B cell (primary cell): ENCODE measurements around the gene PIK3CD. TPM values are rescaled to one million over a fixed set of nuclear protein-coding genes. Genes with fewer than 3 reads are reported as not detected.

ENCODE experiments used
- ATAC-seq: fragments of 200-7000 bp; cut with Tn5 transposase; one replicate; pipeline ENCODE4 v1.10.0; 2021; ENCODE audit warnings: low read depth, mild to moderate bottlenecking, moderate number of reproducible peaks, moderate library complexity
- CTCF ChIA-PET: fragments of 350-600 bp; sonication (Branson Sonifier 250); formaldehyde crosslinking; loops from one replicate; lab custom pipeline; 2021; ENCODE audit warnings: antibody characterized with exemption, inconsistent platforms; lab: Charles Lee
- POLR2A ChIA-PET: fragments of 350-600 bp; sonication (Branson Sonifier 250); formaldehyde crosslinking; loops from one replicate; lab custom pipeline; 2021; ENCODE audit warnings: antibody characterized with exemption; lab: Charles Lee
- DNase-seq: peaks from one replicate; pipeline ENCODE4 v3.0.0; 2013
- H2AFZ ChIP-seq: 2 replicates; pipeline ENCODE4 v1.6.1; 2012; ENCODE audit warnings: mild to moderate bottlenecking, low read depth, low read length; ENCODE audit not compliant: insufficient read depth, poor library complexity, severe bottlenecking
- H3K27ac ChIP-seq, 2 donors: 1 replicate in 1 of 2; 2 replicates in 1 of 2; pipeline ENCODE4 v1.5.1; 2012 to 2013; ENCODE audit warnings: low read length in 2 of 2, mild to moderate bottlenecking in 2 of 2, moderate library complexity in 1 of 2
- H3K27me3 ChIP-seq, 4 experiments: fragments of 200-600 bp in 1 of 4; sonication (generic) in 1 of 4; replicated peaks in 1 of 4; 1 replicate in 2 of 4; 2 replicates in 2 of 4; pipeline versions ENCODE4 v1.6.1 to v1.7.0; 2013 to 2016; ENCODE audit warnings: low read length in 3 of 4, mild to moderate bottlenecking in 2 of 4, mixed read lengths in 1 of 4, moderate library complexity in 1 of 4; ENCODE audit not compliant: insufficient read depth in 4 of 4, control insufficient read depth in 3 of 4; ENCODE audit errors: control extremely low read depth in 1 of 4
- H3K36me3 ChIP-seq, 2 experiments: replicated peaks in 1 of 2; 1 replicate in 1 of 2; 2 replicates in 1 of 2; pipeline versions ENCODE4 v1.6.1 to v1.7.1; 2013; ENCODE audit warnings: low read length in 1 of 2; ENCODE audit not compliant: insufficient read depth in 2 of 2, control insufficient read depth in 1 of 2; ENCODE audit errors: control extremely low read depth in 1 of 2, extremely low read depth in 1 of 2
- H3K4me1 ChIP-seq, 2 donors: fragments of 200-600 bp in 1 of 2; sonication (generic) in 1 of 2; 1 replicate in 1 of 2; 2 replicates in 1 of 2; pipeline versions ENCODE4 v1.5.1 to v1.6.1; 2013 to 2017; ENCODE audit warnings: low read length in 2 of 2; ENCODE audit not compliant: control insufficient read depth in 2 of 2, insufficient read depth in 2 of 2
- H3K4me2 ChIP-seq: replicated peaks from 2 replicates; pipeline ENCODE3; 2012; ENCODE audit warnings: mild to moderate bottlenecking, low read depth, low read length; ENCODE audit not compliant: poor library complexity, severe bottlenecking
- H3K4me3 ChIP-seq, 5 experiments: fragments of 200-600 bp in 1 of 5; sonication (generic) in 1 of 5; 1 replicate in 3 of 5; 2 replicates in 2 of 5; pipeline versions ENCODE4 v1.5.1 to v1.7.0; 2011 to 2016; ENCODE audit warnings: low read length in 4 of 5, mild to moderate bottlenecking in 4 of 5, low read depth in 2 of 5, control low read depth in 1 of 5, moderate library complexity in 1 of 5; ENCODE audit not compliant: insufficient read depth in 1 of 5; ENCODE audit errors: control extremely low read depth in 1 of 5, extremely low read depth in 1 of 5
- H3K79me2 ChIP-seq: fragments of 200-600 bp; sonication (generic); one replicate; pipeline ENCODE4 v1.6.0; 2016; ENCODE audit warnings: low read length; ENCODE audit not compliant: control insufficient read depth, insufficient read depth
- H3K9ac ChIP-seq: fragments of 200-600 bp; sonication (generic); 2 replicates; pipeline ENCODE4 v1.6.1; 2017; ENCODE audit warnings: mild to moderate bottlenecking, low read length, moderate library complexity
- H3K9me3 ChIP-seq, 3 donors: one replicate each; pipeline versions ENCODE4 v1.6.1 to v1.7.1; 2013; ENCODE audit warnings: low read length in 2 of 3; ENCODE audit not compliant: control insufficient read depth in 2 of 3, insufficient read depth in 1 of 3; ENCODE audit errors: control extremely low read depth in 1 of 3
- H4K20me1 ChIP-seq: 2 replicates; pipeline ENCODE4 v1.6.0; 2012; ENCODE audit warnings: mild to moderate bottlenecking, low read length; ENCODE audit not compliant: insufficient read depth, control insufficient read depth, poor library complexity, severe bottlenecking
- H3K27ac Mint-ChIP-seq: one replicate; pipeline ENCODE4 v1.8.0; 2021; ENCODE audit warnings: mixed read lengths
- H3K27me3 Mint-ChIP-seq: one replicate; pipeline ENCODE4 v1.8.0; 2021; ENCODE audit warnings: mixed read lengths
- H3K4me1 Mint-ChIP-seq: one replicate; pipeline ENCODE4 v1.8.0; 2021; ENCODE audit warnings: mixed read lengths
- H3K4me3 Mint-ChIP-seq: one replicate; pipeline ENCODE4 v1.8.0; 2021; ENCODE audit warnings: mixed read lengths
- H3K9me3 Mint-ChIP-seq: one replicate; pipeline ENCODE4 v1.8.0; 2022; ENCODE audit warnings: mixed read lengths; ENCODE audit not compliant: insufficient read depth
- EZH2 ChIP-seq: IDR thresholded peaks from 2 replicates; pipeline ENCODE4 v1.6.1; 2012; ENCODE audit warnings: borderline replicate concordance, low read depth, mild to moderate bottlenecking, moderate library complexity, low read length; ENCODE audit not compliant: insufficient read depth, poor library complexity, severe bottlenecking
- WGBS: methylation state at CpG from one replicate; pipeline ENCODE4 v1.1.5; 2013; ENCODE audit warnings: missing lambda C conversion rate; ENCODE audit not compliant: insufficient coverage; 5-methylcytosine and 5-hydroxymethylcytosine counted together
- intact Hi-C: fragments of 100-400 bp; cut with micrococcal nuclease; formaldehyde crosslinking; loops from one replicate; pipeline ENCODE4 v1.10.0; 2022
- polyA plus RNA-seq: library from polyadenylated mRNA; depleted of rRNA; stranded (reverse); fragments of >200 nt; gene quantifications from 2 replicates; pipeline ENCODE4 v1.2.3, GENCODE V29; 2012
- total RNA-seq, 2 donors: library from RNA; stranded (reverse); fragments of 120-200 nt in 1 of 2; gene quantifications; 1 replicate in 1 of 2; 2 replicates in 1 of 2; pipeline versions ENCODE4 v1.2.3 to v1.2.4, GENCODE V29; 2013 to 2022
- TF ChIP-seq, protein P1 (sequence below): fragments of 200-600 bp; IDR thresholded peaks from one replicate; pipeline ENCODE4 v1.8.0; 2022; ENCODE audit warnings: antibody characterized with exemption, mild to moderate bottlenecking

Gene PIK3CD
- total and polyA plus RNA-seq, 2 donors (not counting 1 experiment from before 2014, with no cell fraction given) = 144 to 222 TPM

GRCh38 chr1:9726905-9727595, 75.5 kb downstream of the PIK3CD start:
- Mint-ChIP-seq H3K4me3 (no peak overlapping the region), H3K27me3 (no peaks in the 10 kb centered on the region), H3K4me1 (peaks cover 21% of the 10 kb centered on the region), H3K27ac (peak overlapping the region; percentile 50), H3K9me3 (no peaks in the 10 kb centered on the region)
- ChIA-PET POLR2A (no interaction called here), CTCF (interaction anchor here (1.1 to 9.8 kb wide), 6 partner anchors 9 to 140 kb away, joined by 4 to 147 read pairs (median 14); no protein-coding TSS in a partner anchor)
- Histone ChIP-seq H3K4me2 (no peak overlapping the region), H3K4me1 (peaks cover 0 to 15% of the 10 kb centered on the region in 2 donors), H3K27ac (no peak overlapping the region), H4K20me1 (peaks cover 58% of the 10 kb centered on the region), H2AFZ (no peak overlapping the region), H3K36me3 (peaks cover 3 to 85% of the 10 kb centered on the region in 2 experiments), H3K4me3 (no peak overlapping the region), H3K9ac (no peak overlapping the region), H3K9me3 (peaks cover 0 to 11% (median 0%) of the 10 kb centered on the region in 3 donors), H3K79me2 (peaks cover 9% of the 10 kb centered on the region), H3K27me3 (no peaks in the 10 kb centered on the region)
- intact Hi-C loops = loop anchor here (10.0 kb wide), 1 partner anchor 138 kb away; no protein-coding TSS in a partner anchor
- no peak for DNase-seq
- 93% methylated on average over 22 of the region's 25 CpGs for WGBS
- ATAC-seq = no peak
- TF ChIP-seq EZH2 = no peak
- TF ChIP-seq, protein P1, sequence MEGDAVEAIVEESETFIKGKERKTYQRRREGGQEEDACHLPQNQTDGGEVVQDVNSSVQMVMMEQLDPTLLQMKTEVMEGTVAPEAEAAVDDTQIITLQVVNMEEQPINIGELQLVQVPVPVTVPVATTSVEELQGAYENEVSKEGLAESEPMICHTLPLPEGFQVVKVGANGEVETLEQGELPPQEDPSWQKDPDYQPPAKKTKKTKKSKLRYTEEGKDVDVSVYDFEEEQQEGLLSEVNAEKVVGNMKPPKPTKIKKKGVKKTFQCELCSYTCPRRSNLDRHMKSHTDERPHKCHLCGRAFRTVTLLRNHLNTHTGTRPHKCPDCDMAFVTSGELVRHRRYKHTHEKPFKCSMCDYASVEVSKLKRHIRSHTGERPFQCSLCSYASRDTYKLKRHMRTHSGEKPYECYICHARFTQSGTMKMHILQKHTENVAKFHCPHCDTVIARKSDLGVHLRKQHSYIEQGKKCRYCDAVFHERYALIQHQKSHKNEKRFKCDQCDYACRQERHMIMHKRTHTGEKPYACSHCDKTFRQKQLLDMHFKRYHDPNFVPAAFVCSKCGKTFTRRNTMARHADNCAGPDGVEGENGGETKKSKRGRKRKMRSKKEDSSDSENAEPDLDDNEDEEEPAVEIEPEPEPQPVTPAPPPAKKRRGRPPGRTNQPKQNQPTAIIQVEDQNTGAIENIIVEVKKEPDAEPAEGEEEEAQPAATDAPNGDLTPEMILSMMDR = no peak
